ENCODE results near the gene MED13.

DNA sequence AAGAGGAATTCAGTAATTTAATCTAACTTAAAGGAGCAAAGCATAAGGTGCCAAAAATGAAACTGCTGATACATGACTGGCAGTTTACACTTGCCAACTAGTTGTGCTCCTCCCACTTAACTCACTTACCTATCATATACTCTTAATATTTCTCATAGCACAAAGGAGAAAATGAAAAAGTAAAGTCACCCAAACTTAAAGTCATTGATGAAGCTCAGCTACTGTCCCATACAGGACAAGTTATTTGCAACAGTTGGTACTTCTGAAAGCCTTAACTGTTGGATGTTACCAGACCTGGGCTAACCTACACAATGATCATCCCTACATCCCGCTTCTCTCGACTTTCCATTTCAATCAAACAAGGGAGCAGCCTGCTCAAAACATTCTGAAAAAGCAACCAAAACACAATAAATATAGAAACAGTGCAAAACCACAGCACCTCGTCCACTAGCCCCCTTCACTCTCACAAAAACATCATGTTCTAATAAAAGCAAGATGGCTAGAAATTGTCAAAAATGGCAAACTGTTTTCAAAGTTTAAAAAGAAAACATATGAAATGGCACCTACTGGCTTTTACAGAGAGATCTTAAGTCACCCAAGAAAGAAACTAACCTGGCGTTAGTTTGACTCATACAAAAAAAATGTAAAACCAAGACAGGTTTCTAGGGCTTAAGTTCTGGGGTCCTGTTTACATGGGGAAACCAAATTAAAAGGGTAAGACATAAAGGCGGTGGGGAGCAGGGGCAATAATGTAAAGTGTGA is 868 bp downstream of the MED13 start:
- TF ChIP-seq EP300 (IDR thresholded peaks at IDR 0.05) (no peak), POLR2AphosphoS5 (IDR thresholded peaks at IDR 0.05) (no peak), POLR2A (IDR thresholded peaks at IDR 0.05; ENCODE audit: low read depth) (no peak)
- TF ChIP-seq, protein P1, sequence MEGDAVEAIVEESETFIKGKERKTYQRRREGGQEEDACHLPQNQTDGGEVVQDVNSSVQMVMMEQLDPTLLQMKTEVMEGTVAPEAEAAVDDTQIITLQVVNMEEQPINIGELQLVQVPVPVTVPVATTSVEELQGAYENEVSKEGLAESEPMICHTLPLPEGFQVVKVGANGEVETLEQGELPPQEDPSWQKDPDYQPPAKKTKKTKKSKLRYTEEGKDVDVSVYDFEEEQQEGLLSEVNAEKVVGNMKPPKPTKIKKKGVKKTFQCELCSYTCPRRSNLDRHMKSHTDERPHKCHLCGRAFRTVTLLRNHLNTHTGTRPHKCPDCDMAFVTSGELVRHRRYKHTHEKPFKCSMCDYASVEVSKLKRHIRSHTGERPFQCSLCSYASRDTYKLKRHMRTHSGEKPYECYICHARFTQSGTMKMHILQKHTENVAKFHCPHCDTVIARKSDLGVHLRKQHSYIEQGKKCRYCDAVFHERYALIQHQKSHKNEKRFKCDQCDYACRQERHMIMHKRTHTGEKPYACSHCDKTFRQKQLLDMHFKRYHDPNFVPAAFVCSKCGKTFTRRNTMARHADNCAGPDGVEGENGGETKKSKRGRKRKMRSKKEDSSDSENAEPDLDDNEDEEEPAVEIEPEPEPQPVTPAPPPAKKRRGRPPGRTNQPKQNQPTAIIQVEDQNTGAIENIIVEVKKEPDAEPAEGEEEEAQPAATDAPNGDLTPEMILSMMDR (IDR thresholded peaks at IDR 0.05): no peak
